Hematopoietic multipotent progenitor cell treated with erythropoietin and hydrocortisone succinate and interleukin-3 and kit ligand, for 17 days (in vitro differentiated cells): ENCODE data around the gene HELZ2.
"Not testable (repeated sequence)": the region's sequence is repeated elsewhere in the genome, so short reads cannot be mapped to it uniquely, and the experiment has no call there.

Source experiments
- DNase-seq: peaks from one replicate; pipeline ENCODE4 v3.0.0-alpha.2; 2015; ENCODE audit warnings: low spot score

The HELZ2 gene

GRCh38 chr20:63564036-63564810 is 9.8 kb downstream of the HELZ2 start:
- no peak for DNase-seq

- no peak for DNase-seq
Measured at GRCh38 chr20:63563225-63563935, 10.7 kb downstream of the HELZ2 start.

- no peak for DNase-seq
Measured at GRCh38 chr20:63562461-63563224, 11.4 kb downstream of the HELZ2 start.

GRCh38 chr20:63561624-63562396 is 12.2 kb downstream of the HELZ2 start:
- DNase-seq = no peak

- no peak for DNase-seq
Measured at GRCh38 chr20:63560856-63561609, 13.0 kb downstream of the HELZ2 start.

- DNase-seq = no peak
Measured at GRCh38 chr20:63560333-63560805, 13.7 kb downstream of the HELZ2 start.

GRCh38 chr20:63559485-63560332 is 14.3 kb downstream of the HELZ2 start:
- not testable (repeated sequence) for DNase-seq

GRCh38 chr20:63558804-63559484 is 15.1 kb downstream of the HELZ2 start:
- no peak for DNase-seq

- DNase-seq = no peak
Measured at GRCh38 chr20:63557481-63557891, 16.6 kb downstream of the HELZ2 start.

GRCh38 chr20:63556873-63557478 is 17.1 kb downstream of the HELZ2 start:
- no peak for DNase-seq

GRCh38 chr20:63555661-63556381 is 18.2 kb downstream of the HELZ2 start:
- DNase-seq = no peak

- no peak for DNase-seq
Measured at GRCh38 chr20:63554361-63555278, 19.4 kb downstream of the HELZ2 start.

GRCh38 chr20:63553933-63554290 is 20.1 kb downstream of the HELZ2 start, which contains the start of gene FNDC11:
Gene FNDC11, plus strand, starts transcription at chr20:63554159. Its CDS starts 1,505 bp downstream, at chr20:63555664.
- no peak for DNase-seq

GRCh38 chr20:63553251-63553932 is 20.6 kb downstream of the HELZ2 start:
- DNase-seq = peak; percentile 75

- no peak for DNase-seq
Measured at GRCh38 chr20:63552481-63553249, 21.4 kb downstream of the HELZ2 start.

GRCh38 chr20:63551068-63551467 is 23.0 kb downstream of the HELZ2 start:
- DNase-seq = no peak
